HG03520 (cell line): ENCODE measurements around the gene AHRR.
"Not testable (repeated sequence)": the region's sequence is repeated elsewhere in the genome, so short reads cannot be mapped to it uniquely, and the experiment has no call there.

Experiments
- ATAC-seq: cut with Tn5 transposase; IDR thresholded peaks from one replicate; pipeline ENCODE4 v1.9.1; 2021; ENCODE audit warnings: mild to moderate bottlenecking, moderate library complexity; ENCODE audit not compliant: unreplicated experiment

The AHRR gene

DNA sequence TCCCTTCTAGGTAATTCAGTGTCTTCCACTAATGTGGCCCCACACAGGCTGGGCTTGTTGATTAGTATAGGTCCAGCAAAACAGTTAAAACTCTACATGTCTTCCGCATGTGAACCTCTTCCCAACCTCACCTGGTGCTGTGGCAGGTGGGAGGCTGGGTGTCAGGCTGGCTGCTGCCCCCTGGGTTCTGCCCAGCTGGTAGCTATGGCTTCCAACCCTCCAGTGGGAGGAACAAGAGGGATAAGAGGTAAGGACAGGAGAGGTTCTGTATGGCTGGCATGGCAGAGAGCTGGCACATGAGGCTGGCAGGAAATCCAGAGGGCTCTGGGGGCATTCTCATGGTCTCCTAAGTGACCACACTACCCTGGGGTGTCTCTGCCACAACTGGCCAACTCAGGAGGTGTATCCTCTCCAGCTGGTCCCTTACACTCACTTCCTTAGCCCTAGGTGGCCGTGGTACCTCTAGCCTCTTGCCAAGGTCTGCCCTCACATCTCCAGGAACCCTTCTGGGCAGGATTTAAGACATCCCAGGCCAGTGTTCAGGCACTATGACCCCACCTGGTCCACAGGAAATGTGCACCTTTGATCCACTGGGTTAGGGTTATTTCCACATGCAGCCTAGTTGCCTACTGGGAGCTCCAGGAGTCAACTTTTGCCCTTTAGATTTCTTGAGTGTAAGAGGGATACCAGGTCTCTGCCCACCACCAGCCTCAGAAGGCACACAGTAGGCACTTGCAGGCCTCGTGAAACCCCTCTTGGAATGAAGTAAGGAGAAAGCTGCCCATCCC is 41.7 kb downstream of the AHRR start:
- ATAC-seq, result no peak

DNA sequence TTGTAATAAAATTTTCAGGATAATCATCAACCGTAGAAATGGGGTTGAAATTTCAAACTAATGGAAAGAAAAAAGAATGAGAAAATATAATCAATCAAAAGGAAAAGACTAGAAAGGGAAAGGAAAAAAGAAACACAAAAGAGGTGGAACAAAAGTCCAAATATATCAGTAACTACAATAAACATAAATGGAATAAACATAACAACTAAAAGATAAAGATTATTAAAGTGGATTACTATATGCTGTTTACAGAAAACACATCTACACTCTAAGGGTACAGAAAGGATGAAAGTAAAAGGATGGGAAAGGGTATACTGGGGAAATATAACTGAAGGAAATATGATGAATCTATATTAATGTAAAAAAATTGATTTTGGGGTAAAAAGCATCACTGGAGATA is 43.0 kb downstream of the AHRR start:
- ATAC-seq, result no peak

DNA sequence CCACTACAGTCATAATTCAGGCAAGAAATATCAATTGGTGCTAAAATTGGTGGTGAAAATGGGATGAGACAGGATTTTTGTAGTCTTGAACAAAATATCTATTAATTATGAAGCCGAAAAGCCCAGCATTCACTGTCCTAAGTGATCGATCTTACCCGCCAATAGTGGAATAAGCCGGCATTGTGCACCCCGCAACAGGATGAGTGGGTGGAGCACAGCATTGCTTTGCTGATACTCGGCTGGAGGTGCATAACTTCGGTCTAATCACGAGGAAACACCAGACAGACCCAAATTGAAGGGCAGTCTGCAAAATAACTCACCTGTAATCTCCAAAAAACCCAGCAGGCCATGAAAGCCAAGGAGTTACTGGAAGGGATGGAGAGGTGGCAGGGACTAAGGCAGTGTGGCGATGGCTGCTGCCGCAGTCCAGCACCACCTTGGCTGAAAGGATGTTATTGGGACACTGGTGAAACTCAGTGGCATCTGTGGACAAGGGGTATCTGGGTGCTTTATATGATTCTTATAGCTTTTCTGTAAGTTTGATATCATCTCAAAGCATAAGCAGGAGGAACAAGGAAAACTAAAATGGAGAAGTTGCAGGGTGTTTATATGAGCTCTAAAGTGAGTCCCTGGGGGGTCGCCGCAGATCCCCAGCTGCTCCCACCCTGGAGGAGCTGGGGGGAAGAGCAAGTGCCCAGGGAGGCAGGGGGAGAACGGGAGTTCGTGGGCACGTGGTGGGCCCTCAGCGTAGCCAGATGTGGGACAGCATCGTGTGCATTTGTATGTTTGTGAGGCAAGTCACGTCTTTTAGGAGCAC is 45.2 kb downstream of the AHRR start:
- no peak for ATAC-seq

DNA sequence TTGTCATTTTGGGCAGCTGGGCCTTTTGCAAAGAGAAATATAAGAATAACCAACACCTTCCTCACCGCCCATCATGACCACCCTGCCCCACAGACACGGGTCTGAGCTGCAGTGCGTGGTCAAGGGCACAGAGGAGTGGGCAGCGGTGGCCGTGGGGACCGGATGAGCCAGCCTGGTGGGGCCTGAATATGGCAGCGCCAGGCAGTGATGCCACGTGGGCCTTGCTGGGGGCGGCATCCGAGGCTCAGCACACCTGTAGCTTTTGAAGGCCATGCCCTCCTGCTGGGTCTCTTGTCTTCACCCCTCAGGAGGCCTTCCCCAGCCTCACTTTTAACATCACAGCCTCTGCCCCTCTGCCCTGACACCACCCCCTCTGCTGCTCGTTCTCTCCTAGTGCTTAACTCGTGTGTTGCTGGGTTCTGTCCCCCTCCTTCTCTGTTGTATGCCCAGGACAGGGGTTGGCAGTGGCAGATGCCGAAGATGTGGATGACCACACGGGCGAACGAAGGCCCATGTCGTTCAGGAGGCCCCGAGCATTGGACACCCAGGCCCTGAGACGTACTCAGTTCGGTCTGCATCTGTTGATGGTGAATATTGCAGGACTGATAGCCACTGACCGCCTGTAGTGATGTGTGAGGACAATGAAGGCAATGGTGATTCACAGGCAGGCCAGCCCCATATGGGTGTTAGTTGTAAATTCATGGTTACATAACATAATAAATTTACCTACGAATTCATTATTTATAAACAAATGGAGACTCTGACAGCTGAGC is 46.0 kb downstream of the AHRR start:
- no peak for ATAC-seq

DNA sequence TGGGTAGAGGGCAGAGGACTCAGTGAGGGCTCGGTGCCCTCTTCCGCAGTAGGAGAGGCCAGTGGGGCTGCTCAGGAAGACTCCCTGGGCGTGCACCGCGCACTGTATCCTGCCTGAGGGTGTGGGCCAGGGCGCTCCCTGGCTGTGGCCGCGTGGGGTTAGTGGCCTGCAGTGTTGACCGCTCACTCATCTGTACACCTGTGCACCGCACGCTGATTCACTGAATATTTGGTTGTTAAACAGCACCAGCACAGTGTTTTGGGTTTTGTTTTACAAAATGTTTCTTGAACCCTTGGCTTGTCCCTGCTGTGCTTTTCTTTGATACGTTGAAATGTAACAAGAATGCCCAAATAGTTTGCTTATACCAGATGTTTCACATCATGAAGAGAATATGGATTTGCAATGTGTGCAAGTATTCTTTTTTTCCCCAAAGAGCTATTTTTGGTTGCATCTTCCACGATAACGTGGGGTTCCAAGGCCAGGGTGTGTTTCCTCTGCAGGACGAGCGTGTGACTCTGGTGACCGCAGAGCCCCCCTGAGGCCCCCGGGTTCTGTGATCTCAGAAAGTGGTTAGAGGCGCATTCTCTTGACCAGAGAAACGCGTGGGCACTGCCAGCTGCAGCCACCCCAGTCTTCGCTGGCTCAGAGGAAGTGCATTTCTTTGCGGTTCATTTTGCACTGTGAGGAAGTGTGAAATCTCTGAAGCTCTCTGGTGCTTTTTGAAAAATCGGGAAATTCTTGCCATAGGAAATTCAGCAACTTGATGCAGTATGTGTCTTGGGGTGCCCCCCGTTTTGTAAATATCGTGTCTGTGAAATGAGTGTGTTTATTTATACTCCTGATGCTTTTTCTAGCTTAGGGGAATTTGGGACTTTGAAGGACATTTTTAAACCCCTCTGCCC is 46.9 kb downstream of the AHRR start:
- peak; percentile 47 for ATAC-seq

DNA sequence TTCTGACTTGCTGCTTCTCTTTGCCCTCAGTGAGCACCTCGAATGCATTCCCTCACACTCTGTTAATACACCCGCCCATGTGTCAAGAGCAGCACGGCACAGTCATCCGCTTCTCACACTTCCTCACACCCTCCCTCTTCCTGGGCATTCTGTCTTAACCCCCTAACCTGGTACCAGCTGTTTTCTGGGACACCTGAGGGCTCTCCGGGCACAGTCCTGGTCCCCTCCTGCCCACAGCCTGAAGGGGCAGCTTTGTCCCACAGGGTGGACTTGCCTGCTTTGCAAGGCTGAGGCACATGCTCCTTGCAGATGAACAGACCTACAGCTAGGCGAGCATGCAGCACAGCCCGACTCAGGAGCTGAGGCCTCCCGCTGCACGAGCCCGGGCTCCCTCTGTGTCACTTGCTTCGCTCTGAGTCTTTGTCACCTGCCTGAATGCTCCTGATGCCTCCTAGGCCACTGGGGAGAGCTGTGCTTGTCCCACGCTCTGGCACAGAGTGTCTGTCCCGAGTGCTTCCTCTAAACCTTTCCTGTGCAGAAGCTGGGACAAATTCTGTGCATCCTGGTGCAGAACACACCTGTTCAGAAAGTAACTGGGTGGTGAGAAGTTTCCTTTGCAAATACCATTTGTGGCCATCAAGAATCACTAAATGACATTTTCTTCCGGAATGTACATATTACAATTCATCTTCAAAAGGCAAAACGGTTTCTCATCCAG is 47.8 kb downstream of the AHRR start:
- ATAC-seq, result no peak

DNA sequence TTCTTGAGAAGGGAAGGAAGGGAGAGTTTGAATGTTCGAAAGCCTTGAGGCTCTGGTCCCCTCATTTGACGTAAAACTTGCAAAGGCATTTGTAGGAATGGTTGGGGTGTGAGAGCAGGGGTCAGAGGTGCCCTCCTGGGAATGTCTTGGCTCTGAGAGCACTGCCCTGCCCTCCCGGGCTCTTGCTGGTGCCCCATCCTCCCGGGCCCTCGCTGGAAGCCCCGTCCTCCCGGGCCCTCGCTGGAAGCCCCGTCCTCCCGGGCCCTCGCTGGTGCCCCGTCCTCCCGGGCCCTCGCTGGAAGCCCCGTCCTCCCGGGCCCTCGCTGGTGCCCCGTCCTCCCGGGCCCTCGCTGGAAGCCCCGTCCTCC is 48.3 kb downstream of the AHRR start:
- not testable (repeated sequence) for ATAC-seq

DNA sequence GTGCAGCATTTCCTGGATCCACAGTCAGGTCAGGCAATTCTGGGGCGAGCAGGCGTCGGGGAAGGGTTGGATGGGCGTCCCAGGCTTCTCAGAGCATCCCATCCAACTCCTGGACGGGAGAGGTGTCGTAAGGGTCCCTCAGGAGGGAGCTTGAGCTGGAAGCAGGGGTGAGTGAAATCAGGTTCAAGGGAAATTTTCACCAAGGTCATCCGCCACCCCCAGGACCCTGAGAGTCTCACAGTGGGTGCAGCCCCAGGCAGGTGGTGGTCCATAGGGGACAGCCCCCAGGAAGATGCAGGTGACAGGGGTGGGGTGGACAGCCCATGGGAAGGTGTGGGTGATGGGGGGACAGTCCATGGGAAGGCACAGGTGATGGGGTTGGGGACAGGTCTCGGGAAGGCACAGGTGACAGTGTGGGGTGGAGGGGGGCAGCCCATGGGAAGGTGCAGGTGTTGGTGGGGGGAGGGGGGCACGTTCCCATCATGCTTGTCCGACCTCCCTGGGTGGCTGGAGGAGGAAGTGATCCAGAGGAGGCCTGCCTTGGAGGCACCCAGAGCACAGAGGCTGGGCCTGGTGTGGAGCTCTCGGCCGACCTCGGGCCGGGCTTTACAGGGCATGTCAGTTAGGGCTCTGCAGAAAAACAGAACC is 48.9 kb downstream of the AHRR start:
- ATAC-seq, result no peak

DNA sequence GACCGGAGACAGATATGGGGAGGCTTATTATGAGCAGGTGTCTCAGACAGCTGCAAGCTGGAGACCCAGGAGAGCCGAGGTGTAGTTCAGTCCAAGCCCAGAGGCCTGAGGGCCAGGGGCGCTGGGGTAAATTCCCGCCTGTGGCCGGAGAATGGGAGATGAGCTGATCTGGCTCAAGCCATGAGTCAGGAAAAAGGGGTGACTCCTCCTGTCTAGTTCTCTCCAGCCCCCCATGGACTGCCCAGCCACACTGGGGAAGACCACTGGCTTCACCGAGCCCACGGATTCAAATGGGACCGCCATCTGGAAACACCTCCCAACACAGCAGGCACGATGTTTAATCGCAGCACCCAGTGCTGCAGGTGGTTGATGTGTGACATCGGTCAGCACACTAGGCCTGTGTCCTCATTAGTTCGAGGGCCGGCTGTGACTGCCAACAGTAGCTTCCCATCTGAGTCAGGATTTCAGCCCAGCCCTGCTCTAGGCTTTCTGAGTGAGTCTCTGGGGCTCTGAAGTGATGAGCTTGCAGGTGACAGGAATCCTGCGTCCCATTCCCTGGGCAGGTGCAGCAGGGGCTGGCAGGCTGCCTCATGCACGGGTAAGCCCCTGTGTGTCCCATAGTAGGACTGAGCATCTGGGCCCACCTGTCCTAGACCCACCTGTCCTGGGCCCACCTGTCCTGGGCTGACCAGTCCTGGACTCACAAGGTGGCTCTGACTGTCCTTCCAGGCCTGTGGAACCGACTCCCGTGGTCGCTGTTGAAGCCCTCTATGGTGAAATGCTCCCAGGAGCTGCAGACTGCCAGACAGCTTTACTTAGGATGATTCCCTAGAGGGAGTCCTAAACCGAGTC is 49.7 kb downstream of the AHRR start:
- no peak for ATAC-seq

DNA sequence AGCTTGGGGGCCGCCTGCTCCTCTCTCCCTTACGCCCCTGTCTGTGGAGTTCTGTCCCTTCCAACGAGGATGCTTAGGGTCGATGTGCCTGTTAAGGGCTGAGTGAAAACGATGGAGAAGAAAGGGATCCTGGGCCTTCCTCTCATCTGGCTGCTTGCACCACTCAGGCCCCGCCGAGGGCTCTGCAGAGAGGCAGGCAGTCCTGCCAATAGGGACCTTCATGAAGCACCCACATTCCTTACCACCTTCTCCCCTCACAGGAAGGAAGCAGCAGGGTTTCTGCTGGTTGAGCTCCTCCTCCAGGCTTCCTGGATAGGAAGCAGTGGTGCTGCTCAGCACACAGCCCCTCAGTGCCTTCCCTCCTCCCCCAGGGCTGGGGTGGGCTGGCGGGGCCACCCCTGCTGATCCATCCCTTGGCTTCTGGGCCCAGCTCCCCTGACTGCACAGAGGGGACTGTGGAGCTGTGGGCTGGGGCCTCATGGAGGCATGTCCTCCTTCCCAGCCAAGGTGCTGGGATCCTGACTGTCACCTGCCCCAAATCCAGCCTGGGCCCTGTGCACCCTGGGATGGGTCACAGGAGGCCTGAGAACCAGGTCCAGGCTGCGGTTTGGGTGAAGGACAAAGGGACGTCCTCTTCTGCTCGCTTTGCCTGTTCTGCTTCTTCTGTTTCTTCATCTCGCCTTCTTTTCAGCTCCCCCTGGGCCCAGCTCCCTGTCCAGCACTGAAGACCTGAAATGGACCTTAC is 50.5 kb downstream of the AHRR start:
- ATAC-seq, result no peak

DNA sequence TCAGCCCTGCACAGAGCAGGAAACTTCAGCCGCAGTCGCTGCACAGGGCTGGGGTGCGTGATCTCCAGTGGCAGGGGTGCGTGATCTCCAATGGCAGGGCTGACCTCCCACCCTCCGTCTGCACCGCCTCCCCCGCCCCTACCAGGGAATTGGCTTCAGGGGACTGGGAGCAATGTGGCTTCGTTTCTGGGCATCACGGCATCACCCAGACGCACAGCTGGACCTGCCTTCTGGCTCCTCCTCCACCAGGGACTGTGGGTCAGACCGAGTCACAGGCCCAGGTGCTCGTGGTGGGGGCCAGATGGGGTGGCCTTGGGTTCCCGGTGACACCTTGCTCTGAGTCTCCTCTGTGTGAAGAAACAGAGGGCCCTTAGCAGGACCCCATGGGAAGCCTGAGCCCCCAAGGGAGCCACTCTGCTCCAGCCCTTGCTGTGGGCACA is 51.1 kb downstream of the AHRR start:
- ATAC-seq, result no peak

DNA sequence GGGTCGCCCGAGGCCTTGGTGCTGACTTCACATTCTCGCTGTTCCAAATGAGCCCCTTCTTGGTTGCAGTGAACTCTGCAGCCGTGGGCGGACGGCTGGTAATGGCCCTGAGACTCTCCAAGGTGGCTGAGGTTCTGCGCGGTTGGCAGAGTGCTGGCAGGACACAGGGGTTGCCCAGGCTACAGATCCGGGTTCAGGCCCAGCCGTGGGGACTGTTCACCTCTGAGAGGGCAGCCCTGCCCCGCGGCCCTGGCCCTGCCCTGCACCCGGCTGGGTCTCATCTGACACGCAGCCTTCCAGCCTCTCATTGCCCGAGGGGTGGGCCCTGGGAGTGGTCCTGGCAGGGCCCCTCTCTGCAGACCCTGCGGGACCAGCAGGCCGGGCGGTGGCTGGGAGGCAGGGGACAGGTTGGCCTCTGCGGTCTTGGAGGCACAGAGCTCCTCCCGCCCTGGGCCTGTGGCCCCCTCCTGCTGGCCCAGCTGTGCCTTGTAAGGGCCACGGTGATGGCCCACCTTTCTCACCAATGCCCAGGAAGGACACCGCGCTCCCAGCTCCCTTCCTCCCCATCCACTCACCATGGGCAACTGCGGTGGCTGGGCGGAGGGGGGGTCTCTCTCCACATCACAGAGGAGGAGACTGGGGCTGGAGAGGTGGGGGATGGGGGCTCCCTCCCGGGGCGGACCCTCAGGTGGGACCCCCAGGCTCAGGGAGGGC is 51.6 kb downstream of the AHRR start:
- ATAC-seq, result peak; percentile 8

DNA sequence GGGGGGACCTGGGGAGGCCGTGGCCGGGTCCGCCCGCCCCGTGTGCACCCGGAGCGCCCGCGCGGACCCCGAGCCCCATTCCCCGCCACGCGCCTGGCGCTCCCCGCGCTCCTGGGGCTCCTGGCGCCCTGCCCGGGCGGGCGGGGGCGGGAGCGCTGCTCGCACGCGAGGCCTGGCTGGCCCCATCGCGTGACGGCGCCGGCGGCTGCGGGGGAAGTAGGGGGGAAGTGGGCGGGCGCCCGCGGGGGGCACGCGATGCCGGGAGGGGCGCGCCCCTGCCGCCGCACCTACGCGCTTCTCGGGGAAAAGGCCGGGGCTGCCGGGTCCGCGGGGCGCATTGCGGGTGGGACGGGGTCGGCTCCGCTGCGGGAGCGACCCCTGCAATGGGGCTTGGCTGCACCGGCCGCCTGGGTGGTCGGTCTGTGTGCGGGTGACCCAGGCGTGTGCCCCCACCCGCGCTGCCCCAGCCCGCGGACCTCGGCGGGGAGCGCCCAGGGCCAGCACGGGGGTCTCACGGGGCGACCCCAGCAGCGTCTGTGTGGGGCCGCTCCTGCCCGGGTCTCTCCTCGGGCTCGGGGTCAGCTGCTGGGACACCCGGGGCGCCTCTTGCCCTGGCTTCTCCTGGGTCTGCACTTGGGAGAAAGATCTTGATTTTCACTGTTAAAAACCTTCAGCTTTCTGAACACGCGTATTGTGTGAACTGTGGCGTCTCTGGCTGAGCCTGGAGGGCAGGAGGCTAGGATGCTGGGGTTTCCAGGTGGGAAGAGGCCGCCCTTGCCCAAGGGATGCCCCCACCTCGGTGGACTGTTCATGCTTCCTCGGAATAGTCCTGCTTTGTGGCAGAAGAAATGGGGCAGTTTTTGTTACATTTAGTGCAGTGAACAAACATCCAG is 52.4 kb downstream of the AHRR start:
- ATAC-seq, result peak; percentile 34

DNA sequence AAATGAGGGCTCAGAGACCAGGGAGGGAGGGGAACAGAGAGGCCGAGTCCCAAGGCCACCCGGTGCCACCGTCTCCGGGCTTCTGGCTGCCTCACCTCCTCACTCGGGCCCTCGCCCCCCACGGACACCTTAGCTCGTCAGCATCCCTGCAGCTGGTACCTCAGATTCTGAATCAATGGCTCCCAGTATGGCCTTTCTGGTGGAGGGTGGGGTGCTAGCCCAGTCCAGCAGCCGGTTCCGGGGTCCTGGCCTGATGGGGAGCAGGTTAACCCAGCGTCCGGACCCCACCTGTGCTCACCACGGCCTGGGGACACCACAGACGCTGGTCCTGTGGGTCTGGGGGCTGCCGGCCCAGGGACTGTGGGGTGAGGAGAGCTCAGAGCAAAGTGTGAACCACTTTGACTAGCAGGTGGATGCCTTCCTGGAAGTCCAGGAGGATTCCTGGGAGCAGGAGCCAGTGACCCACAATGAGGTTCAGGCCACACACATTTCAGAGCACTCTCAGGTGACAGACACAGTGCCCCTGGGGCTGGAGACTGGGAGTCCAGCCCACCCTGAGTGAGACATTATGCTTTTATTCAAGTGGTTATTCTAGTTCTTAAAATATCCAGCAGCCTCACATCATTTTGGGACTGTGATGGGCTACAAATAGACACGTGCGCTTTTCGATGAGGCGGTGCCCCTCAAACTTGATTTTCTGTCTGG is 53.3 kb downstream of the AHRR start:
- no peak for ATAC-seq

DNA sequence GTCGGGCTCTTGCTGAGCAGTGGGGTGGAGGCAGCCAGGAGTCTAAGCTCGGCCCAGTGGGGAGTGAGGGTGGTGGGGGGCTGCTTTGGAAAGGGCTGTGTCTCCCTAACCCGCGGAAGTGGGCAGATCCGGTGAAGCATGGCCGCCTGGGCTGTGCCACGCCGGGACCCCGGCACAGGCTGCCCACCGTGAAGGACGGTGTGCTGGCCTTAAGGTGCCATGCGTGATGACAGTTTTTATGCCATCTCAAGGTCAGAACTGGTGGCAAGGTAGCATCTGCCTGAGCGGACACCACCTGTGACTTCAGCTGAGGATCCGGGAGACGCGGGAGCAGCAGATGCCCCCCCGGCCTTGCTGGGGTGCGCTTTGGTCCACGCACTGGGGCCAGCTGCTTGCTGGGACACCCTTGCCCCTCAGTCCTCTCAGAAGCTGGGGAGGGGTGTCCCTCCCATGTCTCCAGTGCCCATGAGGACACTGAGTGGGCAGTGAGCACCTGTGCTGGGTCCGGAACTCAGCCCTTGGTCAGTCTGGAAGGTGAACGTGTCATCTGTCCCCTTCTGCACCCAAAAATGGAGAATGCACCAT is 53.9 kb downstream of the AHRR start:
- no peak for ATAC-seq
